NOMO-1 treated with DMSO at 0.1 percent for 48 hours (cell line): ENCODE data around the gene ADK.
A peak's percentile ranks its signal among the peaks of the same experiment; 100 is the strongest.
"Not testable (repeated sequence)": the region's sequence is repeated elsewhere in the genome, so short reads cannot be mapped to it uniquely, and the experiment has no call there.

Source experiments
- DNase-seq: peaks from one replicate; lab custom pipeline; 2025; ENCODE audit not compliant: unreplicated experiment; lab: John Stamatoyannopoulos, UW

ADK gene

GRCh38 chr10:74530981-74531380, 380.0 kb downstream of the ADK start:
- DNase-seq = no peak

- DNase-seq = no peak
These were observed 388.3 kb downstream of the ADK start for GRCh38 chr10:74539317-74539716.

- DNase-seq = no peak
These were observed 390.4 kb downstream of the ADK start for GRCh38 chr10:74541375-74541774.

- peak; percentile 4 for DNase-seq
These were observed 391.1 kb downstream of the ADK start for GRCh38 chr10:74542077-74542476.

- no peak for DNase-seq
These were observed 392.3 kb downstream of the ADK start for GRCh38 chr10:74543276-74543675.

GRCh38 chr10:74544106-74544505, 393.1 kb downstream of the ADK start:
- no peak for DNase-seq

GRCh38 chr10:74548676-74549075, 397.7 kb downstream of the ADK start:
- DNase-seq = no peak

GRCh38 chr10:74556072-74556705, 405.2 kb downstream of the ADK start:
- DNase-seq = no peak

- DNase-seq = no peak
These were observed 406.1 kb downstream of the ADK start for GRCh38 chr10:74557098-74557497.

- DNase-seq = no peak
These were observed 407.4 kb downstream of the ADK start for GRCh38 chr10:74558403-74558802.

GRCh38 chr10:74558897-74559296, 407.9 kb downstream of the ADK start:
- no peak for DNase-seq

- not testable (repeated sequence) for DNase-seq
These were observed 417.9 kb downstream of the ADK start for GRCh38 chr10:74568896-74569295.

- not testable (repeated sequence) for DNase-seq
These were observed 422.5 kb downstream of the ADK start for GRCh38 chr10:74573497-74573896.

- no peak for DNase-seq
These were observed 424.2 kb downstream of the ADK start for GRCh38 chr10:74575191-74575720.

- DNase-seq = no peak
These were observed 424.9 kb downstream of the ADK start for GRCh38 chr10:74575912-74576311.

- no peak for DNase-seq
These were observed 425.6 kb downstream of the ADK start for GRCh38 chr10:74576586-74576985.

GRCh38 chr10:74580438-74580837, 429.4 kb downstream of the ADK start:
- DNase-seq = not testable (repeated sequence)

GRCh38 chr10:74582566-74582965, 431.5 kb downstream of the ADK start:
- DNase-seq = no peak

- DNase-seq = no peak
These were observed 434.4 kb downstream of the ADK start for GRCh38 chr10:74585231-74586087.

GRCh38 chr10:74586088-74586585, 435.1 kb downstream of the ADK start:
- DNase-seq = no peak

GRCh38 chr10:74587109-74587854, 436.3 kb downstream of the ADK start:
- no peak for DNase-seq
